GM19397 (cell line): Measurements from ENCODE around the gene SUCLG2.

Source experiments
- ATAC-seq: cut with Tn5 transposase; IDR thresholded peaks from one replicate; pipeline ENCODE4 v1.9.1; 2021; ENCODE audit warnings: mild to moderate bottlenecking, moderate library complexity; ENCODE audit not compliant: unreplicated experiment

The SUCLG2 gene

DNA sequence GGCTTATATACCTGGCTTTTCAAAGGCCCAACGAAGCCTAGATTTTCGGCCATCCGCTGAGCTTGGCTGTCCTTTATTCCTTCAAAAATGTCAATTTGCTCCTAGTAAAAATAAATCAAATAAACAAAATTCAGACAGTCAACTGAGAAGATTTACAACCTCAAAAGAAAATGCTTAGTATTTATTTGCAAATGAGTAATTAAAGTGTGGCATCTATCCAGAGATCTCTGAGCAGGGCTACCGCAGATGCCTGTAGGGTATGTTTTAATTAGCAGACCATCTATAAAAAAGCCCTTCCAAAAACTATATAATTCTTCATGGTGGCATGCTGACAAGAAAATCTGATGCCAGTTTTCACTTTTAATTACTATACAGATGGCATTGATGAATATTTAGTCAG, 136.2 kb downstream of the SUCLG2 start:
- no peak for ATAC-seq

DNA sequence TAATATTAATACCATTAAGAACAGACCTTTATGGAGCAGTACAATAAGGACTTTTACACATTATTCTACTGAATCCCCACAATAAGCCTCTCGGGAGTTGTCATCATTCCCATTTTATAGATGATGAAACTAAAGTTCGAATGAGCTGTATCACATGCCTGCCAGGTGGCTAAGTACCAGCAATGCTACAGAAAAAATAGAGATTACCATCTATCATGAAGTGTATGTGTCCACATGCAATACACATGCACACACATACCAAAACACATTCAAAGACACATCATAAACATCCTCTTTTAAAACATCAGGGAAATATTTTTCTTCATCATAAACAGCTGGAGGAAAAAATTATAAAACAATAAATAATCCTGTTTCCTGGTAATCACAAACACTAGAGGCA, 136.6 kb downstream of the SUCLG2 start:
- no peak for ATAC-seq

DNA sequence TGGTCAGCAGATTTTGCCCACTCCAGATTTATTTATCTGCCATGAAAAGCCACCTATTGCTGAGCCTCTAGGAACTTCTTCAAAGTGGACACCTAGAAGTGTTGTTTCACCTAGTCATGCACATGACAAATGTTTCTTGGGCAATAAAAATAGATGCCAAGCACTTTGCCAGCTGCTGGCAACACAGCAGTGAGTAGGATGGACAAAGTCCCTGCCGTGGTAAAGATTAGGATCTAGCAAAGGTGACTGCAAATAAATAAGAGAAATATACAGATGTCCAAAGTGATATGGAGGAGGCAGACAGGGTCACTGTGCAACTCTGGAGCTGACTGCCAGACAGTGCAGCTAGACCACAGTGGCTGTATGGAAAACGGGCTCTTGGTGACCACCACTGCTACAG, 137.9 kb downstream of the SUCLG2 start:
- no peak for ATAC-seq

GRCh38 chr3:67515778-67516177, 138.6 kb downstream of the SUCLG2 start:
- ATAC-seq = no peak

DNA sequence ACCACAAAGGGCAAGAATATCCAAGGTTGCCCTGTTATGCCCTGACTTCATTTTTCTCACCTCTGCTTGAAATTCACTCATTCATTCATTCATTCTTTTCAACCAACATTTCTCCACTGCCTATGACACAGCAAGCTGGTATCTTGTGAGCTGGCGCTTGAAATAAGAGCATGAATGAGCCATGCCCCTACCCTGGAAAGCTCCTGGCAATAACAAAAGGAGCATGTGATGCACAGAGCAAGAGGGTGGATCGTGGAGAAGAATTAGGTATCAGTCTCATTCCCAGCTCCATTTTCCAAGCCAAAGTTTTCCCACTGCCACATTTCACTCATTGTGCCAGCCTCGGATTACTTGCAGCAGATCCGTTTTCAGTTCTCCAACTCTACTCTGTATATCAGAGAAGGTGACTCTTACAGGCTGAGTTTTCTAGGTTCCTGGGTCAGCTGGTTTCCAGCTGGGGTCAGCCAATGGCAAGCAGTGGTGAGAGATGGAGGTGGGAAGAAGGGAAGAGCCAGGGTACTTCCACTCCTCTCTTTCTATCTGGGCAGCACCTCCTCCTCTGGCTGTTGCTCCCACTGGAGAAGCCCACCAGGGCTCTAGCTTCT, 144.8 kb downstream of the SUCLG2 start:
- ATAC-seq = no peak

- no peak for ATAC-seq
Measured at GRCh38 chr3:67507584-67507983, 146.8 kb downstream of the SUCLG2 start.

DNA sequence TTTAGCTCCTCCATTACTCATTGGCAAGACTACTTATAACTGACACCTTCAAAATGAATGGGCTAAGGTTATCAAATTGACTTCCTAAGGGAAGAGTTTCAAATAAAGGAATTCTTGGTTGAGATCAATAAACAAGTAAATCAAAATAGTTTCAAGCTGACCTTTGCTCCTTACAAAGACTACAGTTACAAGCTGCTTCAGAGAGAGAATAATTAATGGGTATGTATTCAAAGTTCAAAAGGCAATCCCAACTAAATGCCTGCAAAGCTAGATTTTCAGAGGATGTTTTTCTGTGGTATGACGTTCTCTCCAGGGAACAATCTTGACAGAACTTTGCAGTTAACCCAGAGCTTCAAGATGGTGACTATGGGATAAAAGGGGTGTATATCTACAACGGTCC, 153.7 kb downstream of the SUCLG2 start:
- no peak for ATAC-seq

GRCh38 chr3:67497746-67498145, 156.7 kb downstream of the SUCLG2 start:
- no peak for ATAC-seq

DNA sequence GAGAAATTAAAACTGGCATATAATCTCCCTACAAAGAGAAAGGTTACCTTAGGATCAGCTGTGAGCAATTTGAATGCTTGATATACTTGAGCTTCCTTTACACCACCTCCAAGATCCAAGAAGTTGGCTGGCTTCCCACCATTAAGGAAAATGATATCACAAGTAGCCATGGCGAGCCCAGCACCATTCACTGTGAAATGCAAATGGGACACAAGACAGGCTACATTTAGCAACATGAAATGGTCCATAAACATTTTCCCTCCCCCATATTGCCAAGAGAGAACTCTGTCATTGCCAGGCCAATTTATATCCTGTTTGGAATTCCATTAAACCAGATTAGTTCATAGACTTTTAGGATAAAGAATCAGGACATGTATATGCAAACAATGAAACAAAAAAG, 158.7 kb downstream of the SUCLG2 start:
- no peak for ATAC-seq

DNA sequence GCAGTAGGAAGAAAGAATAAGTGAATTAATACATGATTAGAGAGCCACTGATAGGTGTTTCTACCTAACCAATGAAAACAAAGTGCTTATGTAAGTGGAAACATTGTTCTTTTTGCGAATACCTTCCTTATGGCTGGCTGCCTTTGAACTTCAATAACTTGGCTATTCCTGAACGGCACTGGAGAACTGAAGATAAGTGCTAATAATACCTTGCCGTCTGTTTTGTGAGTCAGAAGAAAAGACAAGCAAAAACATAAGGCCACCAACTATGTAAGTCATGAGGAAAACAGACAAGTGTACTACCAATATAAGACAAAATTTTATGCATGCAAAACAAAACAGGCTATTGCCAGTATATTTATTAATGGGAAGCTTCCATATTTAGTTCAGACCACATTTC, 160.6 kb downstream of the SUCLG2 start:
- ATAC-seq = no peak

DNA sequence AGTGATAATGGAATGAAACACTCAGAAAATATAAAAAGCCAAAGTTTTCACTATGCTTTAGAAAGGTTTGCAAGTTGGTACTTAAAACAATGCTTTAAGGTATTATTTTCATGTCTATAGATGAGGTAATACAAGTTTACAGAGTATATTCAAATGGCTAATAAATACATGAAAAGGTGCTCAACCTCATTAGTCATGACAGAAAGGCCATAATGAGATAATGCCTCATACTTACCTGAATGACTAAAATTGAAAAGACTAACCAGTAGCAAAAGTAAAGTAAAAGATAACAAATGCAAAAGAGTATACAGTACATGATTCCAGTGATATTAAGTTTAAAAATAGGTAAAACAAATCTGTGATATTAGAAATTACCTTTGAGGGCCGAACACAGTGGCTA, 163.8 kb downstream of the SUCLG2 start:
- no peak for ATAC-seq

DNA sequence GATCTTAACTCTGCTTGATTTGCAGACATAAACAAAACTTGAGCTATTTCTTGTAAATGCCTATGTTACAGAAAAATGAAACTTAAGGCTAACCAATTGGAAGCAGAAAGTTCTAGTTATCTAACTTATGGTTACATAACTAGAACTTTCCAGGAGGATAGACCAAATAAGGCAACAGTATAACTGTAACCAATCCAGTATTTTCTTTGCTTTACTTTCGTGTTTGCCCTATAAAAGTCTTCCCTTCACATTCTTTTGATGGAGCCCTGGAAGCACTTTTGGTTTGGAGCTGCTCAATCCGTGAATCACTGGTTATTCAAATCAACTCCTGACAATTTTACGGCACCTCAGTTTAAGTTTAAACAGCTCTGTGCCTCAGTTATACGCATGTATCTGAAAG, 164.6 kb downstream of the SUCLG2 start:
- no peak for ATAC-seq

DNA sequence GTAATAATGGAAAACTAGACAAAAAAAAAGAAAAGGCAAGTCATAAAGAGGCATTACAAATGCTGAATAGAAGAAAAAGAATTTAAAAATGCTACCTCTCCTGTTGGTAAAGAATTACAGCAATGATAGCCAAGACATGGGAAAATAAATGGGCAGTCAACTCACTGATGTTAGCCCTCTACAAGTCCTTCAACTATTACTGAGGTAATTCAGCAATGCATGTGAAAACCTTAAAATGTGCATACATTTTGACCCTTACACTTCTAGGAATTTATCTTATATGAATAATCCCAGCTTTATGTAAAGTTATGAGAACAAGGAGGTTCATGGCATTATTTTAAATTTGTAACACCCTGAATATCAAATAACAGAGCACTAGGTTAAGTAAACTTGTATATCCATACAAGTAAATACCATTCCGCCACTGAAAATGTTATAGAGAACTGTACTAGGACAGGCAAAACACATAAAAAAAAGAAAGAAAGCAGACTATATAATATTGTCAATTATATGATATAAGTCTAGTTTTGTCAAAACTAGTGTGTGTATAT, 166.8 kb downstream of the SUCLG2 start:
- ATAC-seq = no peak

GRCh38 chr3:67486883-67487282, 167.5 kb downstream of the SUCLG2 start:
- no peak for ATAC-seq

GRCh38 chr3:67484085-67484484, 170.3 kb downstream of the SUCLG2 start:
- ATAC-seq = no peak

- no peak for ATAC-seq
Measured at GRCh38 chr3:67481126-67481525, 173.3 kb downstream of the SUCLG2 start.

DNA sequence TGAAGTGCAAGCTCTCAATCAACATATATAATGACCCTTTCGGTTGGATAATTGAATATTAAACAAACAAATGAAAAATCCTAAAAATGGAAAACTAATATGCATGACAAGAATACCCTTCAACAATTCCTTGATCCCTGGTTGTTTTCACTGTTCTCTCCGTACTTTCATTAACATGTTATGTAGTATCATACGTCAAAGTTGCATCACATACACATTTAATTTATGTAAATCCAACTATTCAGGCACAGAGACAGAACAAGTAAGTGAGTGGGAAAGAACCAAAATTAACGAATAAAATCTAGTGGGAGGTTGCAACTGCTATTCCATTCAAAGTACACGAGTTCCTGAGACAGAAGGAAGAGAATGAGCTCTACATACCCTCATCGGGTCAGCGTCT, 176.0 kb downstream of the SUCLG2 start:
- no peak for ATAC-seq

DNA sequence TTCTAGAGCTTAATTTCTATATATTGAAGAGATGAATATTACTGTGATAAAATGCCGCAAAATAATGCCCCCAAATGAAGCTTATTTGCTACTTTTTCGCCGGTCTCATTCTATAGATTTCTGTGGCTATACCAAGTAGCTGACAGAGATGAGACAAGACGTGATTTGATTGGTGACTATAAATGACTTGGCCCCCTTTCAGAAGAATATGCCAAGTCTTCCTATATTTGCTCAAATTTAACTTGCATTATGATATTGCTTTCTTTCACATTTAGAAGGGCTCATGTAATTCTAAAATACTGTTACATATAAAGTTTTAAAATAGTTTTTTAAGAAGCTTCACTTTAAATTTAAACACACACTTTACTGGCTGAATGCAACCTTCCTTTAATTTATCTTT, 180.1 kb downstream of the SUCLG2 start:
- ATAC-seq = no peak

DNA sequence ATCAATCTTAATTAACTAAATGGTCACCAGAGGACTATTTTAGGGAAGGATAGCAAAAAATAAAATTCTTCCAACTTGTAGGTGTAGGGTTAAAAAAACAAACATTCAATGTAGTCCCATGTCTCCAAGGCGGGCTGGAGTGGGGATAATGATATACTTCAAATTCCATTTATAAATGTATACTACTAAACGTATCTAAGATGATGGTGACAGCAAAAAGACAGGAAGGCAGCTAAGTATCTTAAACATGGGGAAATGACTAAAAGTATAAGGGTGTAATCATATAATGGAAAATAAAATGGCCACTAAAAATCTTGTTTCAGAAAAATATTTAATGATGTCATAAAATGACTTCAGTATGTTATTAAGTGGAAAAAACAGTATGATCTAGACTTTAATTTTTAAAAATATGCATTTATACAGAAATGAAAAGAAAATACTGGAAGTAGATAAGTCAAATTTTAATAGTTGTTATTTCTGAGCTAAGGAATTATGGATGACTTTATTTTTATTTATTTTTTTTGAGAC, 181.7 kb downstream of the SUCLG2 start:
- ATAC-seq = no peak

- ATAC-seq = no peak
Measured at GRCh38 chr3:67470207-67470606, 184.2 kb downstream of the SUCLG2 start.

GRCh38 chr3:67468511-67468910, 185.9 kb downstream of the SUCLG2 start:
- ATAC-seq = no peak

- ATAC-seq = no peak
Measured at GRCh38 chr3:67463656-67464055, 190.8 kb downstream of the SUCLG2 start.

DNA sequence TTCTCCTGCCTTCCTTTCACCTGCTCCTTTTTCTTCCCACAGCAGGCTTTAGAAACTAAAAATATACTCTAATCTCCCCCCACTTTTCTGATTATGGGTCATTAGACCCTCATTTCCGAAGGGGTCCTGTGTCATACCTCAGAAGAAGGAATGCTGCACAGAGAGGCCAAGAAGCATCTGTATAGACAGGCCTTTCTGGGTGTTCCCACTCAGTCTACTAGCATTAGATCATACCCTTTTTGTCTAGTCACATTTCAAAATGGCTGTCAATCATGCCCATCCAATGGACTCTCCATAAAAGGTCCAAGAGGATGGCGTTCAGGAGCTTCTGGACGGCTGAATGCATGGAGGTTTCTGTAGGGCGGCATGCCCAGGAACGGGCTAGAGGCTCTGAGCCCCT, 192.2 kb downstream of the SUCLG2 start:
- ATAC-seq = no peak
